PC-3 (cell line): ENCODE measurements around the gene ERBB4. TPM values are rescaled to one million over a fixed set of nuclear protein-coding genes. Genes with fewer than 3 reads are reported as not detected.

Source experiments
- ATAC-seq: fragments of 200-7000 bp; cut with Tn5 transposase; 2 replicates; pipeline ENCODE4 v1.9.1; 2020; ENCODE audit warnings: mild to moderate bottlenecking, moderate library complexity
- BruUV-seq: library from RNA; stranded (reverse); fragments of 400-500 nt; replicated peaks from 2 replicates; lab custom pipeline; 2021; lab: Mats Ljungman, UMichigan
- CTCF ChIA-PET: fragments of 300-600 bp; sonication (Branson Sonifier 250); formaldehyde crosslinking; loops from one replicate; lab custom pipeline; 2022; ENCODE audit warnings: antibody characterized with exemption; lab: Charles Lee
- POLR2A ChIA-PET: fragments of 300-600 bp; sonication (Branson Sonifier 250); formaldehyde crosslinking; loops from one replicate; lab custom pipeline; 2022; ENCODE audit warnings: antibody characterized with exemption; ENCODE audit not compliant: unreplicated experiment; lab: Charles Lee
- DNase-seq: peaks from one replicate; pipeline ENCODE4 v3.0.0-alpha.2; 2015
- H2AFZ ChIP-seq: fragments of 300-600 bp; sonication (generic); 2 replicates; pipeline ENCODE4 v1.6.0; 2016; ENCODE audit warnings: antibody characterized with exemption, low read length
- H3F3A ChIP-seq: fragments of 300-600 bp; sonication (generic); one replicate; pipeline ENCODE4 v1.6.0; 2017; ENCODE audit warnings: antibody characterized with exemption, low read length, control low read depth, mild to moderate bottlenecking; ENCODE audit not compliant: unreplicated experiment
- H3K27ac ChIP-seq: fragments of 300-600 bp; sonication (generic); 2 replicates; pipeline ENCODE4 v1.5.1; 2016; ENCODE audit warnings: mild to moderate bottlenecking, low read length
- H3K27me3 ChIP-seq: fragments of 300-600 bp; sonication (generic); 2 replicates; pipeline ENCODE4 v1.6.1; 2016; ENCODE audit warnings: low read length, mixed read lengths
- H3K36me3 ChIP-seq: fragments of 300-600 bp; sonication (generic); 2 replicates; pipeline ENCODE4 v1.6.1; 2016; ENCODE audit warnings: low read depth, mixed run types, low read length, mixed read lengths
- H3K4me1 ChIP-seq: fragments of 300-600 bp; sonication (generic); 2 replicates; pipeline ENCODE4 v1.5.1; 2016; ENCODE audit warnings: low read length; ENCODE audit not compliant: insufficient read depth
- H3K4me2 ChIP-seq: fragments of 300-600 bp; sonication (generic); 2 replicates; pipeline ENCODE4 v1.6.0; 2016; ENCODE audit warnings: low read length
- H3K4me3 ChIP-seq: fragments of 300-600 bp; sonication (generic); 2 replicates; pipeline ENCODE4 v1.5.1; 2016; ENCODE audit warnings: mild to moderate bottlenecking, low read length, mixed read lengths
- H3K79me2 ChIP-seq: fragments of 300-600 bp; sonication (generic); 2 replicates; pipeline ENCODE4 v1.6.1; 2017; ENCODE audit warnings: low read length, mixed read lengths
- H3K9ac ChIP-seq: fragments of 300-600 bp; sonication (generic); 2 replicates; pipeline ENCODE4 v1.6.0; 2016; ENCODE audit warnings: mild to moderate bottlenecking, low read length
- H3K9me2 ChIP-seq: fragments of 300-600 bp; sonication (generic); replicated peaks from 2 replicates; pipeline ENCODE4 v1.6.1; 2016; ENCODE audit warnings: mixed run types, low read length, mixed read lengths
- H3K9me3 ChIP-seq: fragments of 300-600 bp; sonication (generic); 2 replicates; pipeline ENCODE4 v1.6.1; 2016; ENCODE audit warnings: low read length, mixed read lengths
- H4K20me1 ChIP-seq: fragments of 300-600 bp; sonication (generic); 2 replicates; pipeline ENCODE4 v1.6.1; 2016; ENCODE audit warnings: low read length, mixed read lengths
- EZH2 ChIP-seq: fragments of 300-600 bp; sonication (generic); IDR thresholded peaks from one replicate; pipeline ENCODE4 v1.6.1; 2017; ENCODE audit warnings: antibody characterized with exemption, mild to moderate bottlenecking, low read length; ENCODE audit not compliant: unreplicated experiment
- EZH2phosphoT487 ChIP-seq: fragments of 300-600 bp; sonication (generic); IDR thresholded peaks from 2 replicates; pipeline ENCODE4 v1.6.1; 2018; ENCODE audit warnings: mild to moderate bottlenecking, antibody characterized with exemption, low read length, borderline replicate concordance
- intact Hi-C: fragments of 100-400 bp; cut with micrococcal nuclease; formaldehyde crosslinking; loops from 2 replicates; pipeline ENCODE4 v1.9.0; 2023
- total RNA-seq: library from RNA; depleted of rRNA; stranded (reverse); fragments of >200 nt; gene quantifications from 2 replicates; pipeline ENCODE4 v1.2.3, GENCODE V29; 2014
- TF ChIP-seq, protein P1 (sequence below): fragments of 300-600 bp; sonication (generic); conservative IDR thresholded peaks from 2 replicates; pipeline ENCODE4 v1.5.1; 2017; ENCODE audit warnings: antibody characterized with exemption, low read depth, mild to moderate bottlenecking, low read length

Gene ERBB4
- total RNA-seq, 1 experiment from 2014 or later, result under 0.01 TPM

DNA sequence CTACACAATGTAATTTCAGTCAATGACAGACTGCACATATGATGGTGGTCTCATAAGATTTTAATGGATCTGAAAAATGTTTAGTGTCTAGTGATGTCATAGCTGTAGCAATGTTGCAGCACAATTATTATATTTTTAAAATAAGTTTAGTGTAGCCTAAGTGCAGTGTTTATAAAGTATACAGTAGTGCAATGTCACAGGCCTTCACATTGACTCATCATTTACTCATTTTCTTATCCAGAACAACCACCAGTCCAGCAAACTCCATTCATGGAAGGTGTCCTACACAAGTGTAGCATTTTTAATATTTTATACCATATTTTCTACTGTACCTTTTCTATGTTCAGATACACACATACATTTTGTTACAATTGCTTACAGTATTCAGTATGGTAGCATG lies 663.1 kb downstream of the ERBB4 start:
- intact Hi-C loops, result loop anchor here (5.0 kb wide), 1 partner anchor 692 kb away; no protein-coding TSS in a partner anchor
- BruUV-seq, result no TSS peak
- H2AFZ ChIP-seq, result no peak overlapping the region
- TF ChIP-seq EZH2phosphoT487 (no peak), EZH2 (no peak)
- TF ChIP-seq, protein P1, sequence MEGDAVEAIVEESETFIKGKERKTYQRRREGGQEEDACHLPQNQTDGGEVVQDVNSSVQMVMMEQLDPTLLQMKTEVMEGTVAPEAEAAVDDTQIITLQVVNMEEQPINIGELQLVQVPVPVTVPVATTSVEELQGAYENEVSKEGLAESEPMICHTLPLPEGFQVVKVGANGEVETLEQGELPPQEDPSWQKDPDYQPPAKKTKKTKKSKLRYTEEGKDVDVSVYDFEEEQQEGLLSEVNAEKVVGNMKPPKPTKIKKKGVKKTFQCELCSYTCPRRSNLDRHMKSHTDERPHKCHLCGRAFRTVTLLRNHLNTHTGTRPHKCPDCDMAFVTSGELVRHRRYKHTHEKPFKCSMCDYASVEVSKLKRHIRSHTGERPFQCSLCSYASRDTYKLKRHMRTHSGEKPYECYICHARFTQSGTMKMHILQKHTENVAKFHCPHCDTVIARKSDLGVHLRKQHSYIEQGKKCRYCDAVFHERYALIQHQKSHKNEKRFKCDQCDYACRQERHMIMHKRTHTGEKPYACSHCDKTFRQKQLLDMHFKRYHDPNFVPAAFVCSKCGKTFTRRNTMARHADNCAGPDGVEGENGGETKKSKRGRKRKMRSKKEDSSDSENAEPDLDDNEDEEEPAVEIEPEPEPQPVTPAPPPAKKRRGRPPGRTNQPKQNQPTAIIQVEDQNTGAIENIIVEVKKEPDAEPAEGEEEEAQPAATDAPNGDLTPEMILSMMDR, result no peak
- ChIA-PET CTCF (no interaction called here), POLR2A (no interaction called here)
- no peaks in the 10 kb centered on the region for H3K9me3 ChIP-seq
- no peaks in the 10 kb centered on the region for H3F3A ChIP-seq
- DNase-seq (peak; percentile 9), ATAC-seq (peak; percentile 75)
- no peak overlapping the region for H3K27ac ChIP-seq
- H3K79me2 ChIP-seq, result no peaks in the 10 kb centered on the region
- no peak overlapping the region for H3K4me3 ChIP-seq
- no peaks in the 10 kb centered on the region for H3K4me1 ChIP-seq
- no peaks in the 10 kb centered on the region; the same call in 1 of the 2 replicates for H3K36me3 ChIP-seq
- H4K20me1 ChIP-seq, result no peaks in the 10 kb centered on the region
- H3K27me3 ChIP-seq, result no peaks in the 10 kb centered on the region
- no peak overlapping the region for H3K4me2 ChIP-seq
- H3K9me2 ChIP-seq, result no peaks in the 10 kb centered on the region
- no peak overlapping the region for H3K9ac ChIP-seq

DNA sequence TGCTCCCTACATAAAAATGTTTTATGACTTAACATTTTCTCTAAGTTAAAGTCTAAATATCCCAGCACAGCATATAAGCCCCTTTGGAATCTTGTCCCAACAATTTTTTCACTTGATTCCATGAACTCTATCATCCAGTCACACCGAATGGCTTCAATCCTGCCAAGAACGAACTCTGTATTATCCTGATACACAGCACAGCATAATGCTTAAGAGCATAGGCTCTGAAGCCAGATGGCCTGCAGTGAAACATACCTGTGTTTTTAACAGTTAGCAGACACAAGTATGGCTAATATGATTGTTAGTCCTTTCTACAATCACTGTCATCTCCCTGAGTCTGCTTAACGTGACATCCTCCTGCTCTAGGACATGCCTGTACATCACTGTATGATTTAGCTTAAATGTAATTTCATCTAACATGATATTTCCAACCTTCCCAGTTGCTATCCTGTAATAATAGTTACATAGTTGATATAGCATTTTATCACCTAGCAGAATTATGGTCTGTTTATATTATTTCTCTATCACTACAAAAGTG lies 669.5 kb downstream of the ERBB4 start:
- Histone ChIP-seq H3K4me3 (no peak overlapping the region), H3K36me3 (no peaks in the 10 kb centered on the region), H4K20me1 (no peaks in the 10 kb centered on the region), H3K4me1 (no peaks in the 10 kb centered on the region; the same call in 1 of the 2 replicates), H3K9me3 (no peaks in the 10 kb centered on the region), H3K9ac (no peak overlapping the region), H2AFZ (no peak overlapping the region), H3K27me3 (no peaks in the 10 kb centered on the region), H3K9me2 (no peaks in the 10 kb centered on the region), H3F3A (no peaks in the 10 kb centered on the region), H3K27ac (no peak overlapping the region), H3K4me2 (no peak overlapping the region), H3K79me2 (no peaks in the 10 kb centered on the region)
- TF ChIP-seq EZH2phosphoT487 (no peak), EZH2 (no peak)
- TF ChIP-seq, protein P1, result no peak
- DNase-seq, result no peak
- CTCF ChIA-PET, result no interaction called here
- BruUV-seq, result no TSS peak
- POLR2A ChIA-PET, result no interaction called here
- intact Hi-C loops, result no loop called here
- no peak for ATAC-seq

DNA sequence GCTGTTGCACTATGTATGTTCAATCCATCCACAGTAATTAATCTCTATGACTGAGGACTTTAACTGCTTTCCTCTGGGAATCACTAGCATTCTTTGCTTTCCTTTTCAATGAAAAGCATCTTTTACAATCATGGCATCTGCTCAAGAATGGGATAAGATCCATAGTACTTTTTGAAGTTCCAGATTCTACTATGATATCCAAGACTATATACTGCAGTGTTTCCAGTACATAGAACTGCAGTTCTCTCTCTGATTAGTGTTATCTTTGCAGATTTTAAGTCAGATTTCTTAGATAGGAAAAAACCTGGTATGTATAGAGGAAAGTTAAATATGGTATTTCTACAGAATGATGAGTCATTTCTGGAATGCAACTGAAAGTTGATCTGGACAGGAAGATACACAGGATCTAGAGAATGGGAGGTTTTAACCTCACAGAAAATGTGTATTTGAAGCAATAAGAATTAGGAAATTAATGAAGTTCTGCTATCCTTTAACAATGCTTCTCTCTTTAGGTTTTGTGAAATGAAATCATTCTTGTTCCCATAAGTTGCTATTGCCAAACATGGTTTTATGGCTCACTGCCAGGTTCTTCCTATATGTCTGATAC lies 670.7 kb downstream of the ERBB4 start:
- DNase-seq, result peak; percentile 54
- Histone ChIP-seq H3K9me3 (no peaks in the 10 kb centered on the region), H3K79me2 (no peaks in the 10 kb centered on the region), H3K9me2 (no peaks in the 10 kb centered on the region), H3K4me2 (no peak overlapping the region), H4K20me1 (no peaks in the 10 kb centered on the region), H3K4me1 (no peaks in the 10 kb centered on the region; the same call in 1 of the 2 replicates), H3K36me3 (no peaks in the 10 kb centered on the region), H3K27ac (no peak overlapping the region), H2AFZ (no peak overlapping the region), H3K27me3 (no peaks in the 10 kb centered on the region), H3K9ac (no peak overlapping the region), H3K4me3 (no peak overlapping the region), H3F3A (no peaks in the 10 kb centered on the region)
- no TSS peak for BruUV-seq
- peak; percentile 92 for ATAC-seq
- ChIA-PET CTCF (no interaction called here), POLR2A (no interaction called here)
- intact Hi-C loops, result no loop called here
- TF ChIP-seq EZH2phosphoT487, result no peak
- TF ChIP-seq, protein P1, result no peak
- no peak for TF ChIP-seq EZH2
